Smooth muscle cell (in vitro differentiated cells): Measurements from ENCODE around the gene MORC1. TPM values are rescaled to one million over a fixed set of nuclear protein-coding genes. Genes with fewer than 3 reads are reported as not detected.

Experiments
- DNase-seq: peaks from one replicate; lab custom pipeline; 2025; ENCODE audit not compliant: unreplicated experiment; lab: John Stamatoyannopoulos, UW
- H2AFZ ChIP-seq: fragments of 200-600 bp; sonication (generic); 2 replicates; pipeline ENCODE4 v1.6.0; 2016; ENCODE audit warnings: antibody characterized with exemption, low read depth, mild to moderate bottlenecking
- H3F3A ChIP-seq: fragments of 200-600 bp; sonication (generic); 2 replicates; pipeline ENCODE4 v1.6.0; 2017; ENCODE audit warnings: antibody characterized with exemption, low read depth
- H3K27ac ChIP-seq: fragments of 200-600 bp; sonication (generic); 2 replicates; pipeline ENCODE4 v1.5.1; 2016; ENCODE audit warnings: low read depth, mild to moderate bottlenecking
- H3K27me3 ChIP-seq: fragments of 200-600 bp; sonication (generic); 2 replicates; pipeline ENCODE4 v1.6.1; 2016; ENCODE audit warnings: low read depth, mild to moderate bottlenecking
- H3K36me3 ChIP-seq: fragments of 200-600 bp; sonication (generic); 2 replicates; pipeline ENCODE4 v1.5.1; 2016; ENCODE audit warnings: low read depth
- H3K4me1 ChIP-seq: fragments of 200-600 bp; sonication (generic); 2 replicates; pipeline ENCODE4 v1.5.1; 2016; ENCODE audit warnings: low read depth
- H3K4me2 ChIP-seq: fragments of 200-600 bp; sonication (generic); 2 replicates; pipeline ENCODE4 v1.6.0; 2016; ENCODE audit warnings: mild to moderate bottlenecking
- H3K4me3 ChIP-seq: fragments of 200-600 bp; sonication (generic); 2 replicates; pipeline ENCODE4 v1.5.1; 2016; ENCODE audit warnings: mild to moderate bottlenecking
- H3K79me2 ChIP-seq: fragments of 200-600 bp; sonication (generic); 2 replicates; pipeline ENCODE4 v1.6.0; 2016; ENCODE audit warnings: low read depth, mild to moderate bottlenecking
- H3K9ac ChIP-seq: fragments of 200-600 bp; sonication (generic); 2 replicates; pipeline ENCODE4 v1.6.0; 2016; ENCODE audit warnings: low read depth
- H3K9me3 ChIP-seq: fragments of 200-600 bp; sonication (generic); replicated peaks from 2 replicates; pipeline ENCODE4 v1.5.1; 2016; ENCODE audit warnings: low read depth
- H4K20me1 ChIP-seq: fragments of 200-600 bp; sonication (generic); 2 replicates; pipeline ENCODE4 v1.6.0; 2016; ENCODE audit warnings: low read depth
- CTCF ChIP-seq: fragments of 200-600 bp; sonication (generic); IDR thresholded peaks from 2 replicates; pipeline ENCODE4 v1.5.1; 2017; ENCODE audit warnings: borderline replicate concordance, mild to moderate bottlenecking, antibody characterized with exemption; ENCODE audit not compliant: insufficient read depth, poor library complexity, severe bottlenecking
- WGBS: methylation state at CpG from one replicate; pipeline ENCODE4 v1.1.7; 2016; ENCODE audit warnings: low lambda C conversion rate; 5-methylcytosine and 5-hydroxymethylcytosine counted together
- polyA plus RNA-seq: library from polyadenylated mRNA; unstranded; fragments of >200 nt; fragmentation: Nextera tagmentation; extraction: Ambion mirVana; gene quantifications from 2 replicates; pipeline ENCODE4 v1.2.1, GENCODE V29; 2016
- total RNA-seq: library from RNA; depleted of rRNA; stranded (reverse); fragments of >200 nt; gene quantifications from 2 replicates; pipeline ENCODE4 v1.2.3, GENCODE V29; 2014

The MORC1 gene
- total and polyA plus RNA-seq, 2 experiments from 2014 or later: not detected

DNA sequence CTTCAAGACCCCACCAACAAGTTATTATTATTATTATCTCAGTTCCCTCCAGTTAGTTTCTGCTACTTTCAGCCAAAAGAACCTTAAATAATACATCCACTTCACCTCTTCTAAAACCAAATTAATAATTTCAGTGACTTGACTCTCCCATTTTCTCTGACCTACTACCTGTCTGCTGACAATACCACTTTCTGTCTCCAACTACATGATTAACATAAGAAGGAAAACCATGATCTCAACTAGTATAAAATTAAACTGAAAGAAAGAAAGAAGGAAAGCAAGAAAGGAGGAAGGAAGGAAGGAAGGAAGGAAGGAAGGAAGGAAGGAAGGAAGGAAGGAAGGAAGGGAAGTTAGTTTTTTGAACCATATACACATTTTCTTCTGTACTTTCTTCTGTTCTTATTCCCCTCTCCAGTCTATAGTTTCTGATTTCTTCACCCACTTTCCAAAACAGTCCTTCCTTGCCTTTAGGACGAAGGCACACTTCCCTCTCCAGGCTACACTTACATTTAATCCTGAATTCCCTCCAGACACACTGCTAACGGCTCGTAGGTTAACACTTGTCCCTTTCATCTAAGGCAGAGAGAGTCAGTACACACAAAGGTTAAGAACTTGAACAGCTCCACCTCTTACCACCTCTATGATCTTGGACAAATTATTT, 84.8 kb downstream of the MORC1 start:
- TF ChIP-seq CTCF: no peak
- no peaks in the 10 kb centered on the region for H3K4me1 ChIP-seq
- WGBS: 72% methylated on average over 3 of the region's 3 CpGs
- no peaks in the 10 kb centered on the region for H3K36me3 ChIP-seq
- H3K9ac ChIP-seq: no peak overlapping the region
- no peak overlapping the region for H2AFZ ChIP-seq
- H3K4me2 ChIP-seq: no peak overlapping the region
- H3K4me3 ChIP-seq: no peak overlapping the region
- no peaks in the 10 kb centered on the region for H3K9me3 ChIP-seq
- H4K20me1 ChIP-seq: no peaks in the 10 kb centered on the region
- no peaks in the 10 kb centered on the region for H3K79me2 ChIP-seq
- DNase-seq: no peak
- H3F3A ChIP-seq: no peaks in the 10 kb centered on the region
- peaks cover 29% of the 10 kb centered on the region for H3K27me3 ChIP-seq
- no peak overlapping the region for H3K27ac ChIP-seq

DNA sequence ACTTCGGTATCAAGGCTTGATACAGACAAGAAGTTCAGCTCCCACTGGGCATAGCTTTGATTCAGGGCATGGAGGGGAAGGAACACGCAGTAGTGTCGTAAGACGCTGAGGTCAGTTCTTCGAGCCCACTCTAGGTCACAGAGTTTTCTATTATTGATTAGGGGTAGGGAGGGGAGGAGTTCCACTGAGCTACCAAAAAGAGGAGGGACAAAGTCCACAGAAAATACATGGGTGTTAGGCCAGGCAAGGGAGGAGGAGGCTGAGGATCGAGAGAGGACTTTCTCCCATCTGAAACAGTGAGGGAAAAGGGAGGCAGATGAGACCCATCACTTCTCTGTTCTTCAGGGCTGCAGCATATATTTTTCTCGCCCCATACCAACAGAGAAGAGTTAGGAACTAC, 89.2 kb downstream of the MORC1 start:
- H3K36me3 ChIP-seq: no peaks in the 10 kb centered on the region
- H3K9me3 ChIP-seq: no peaks in the 10 kb centered on the region
- no peak overlapping the region for H3K4me3 ChIP-seq
- no peaks in the 10 kb centered on the region for H4K20me1 ChIP-seq
- H3K4me1 ChIP-seq: no peaks in the 10 kb centered on the region
- H2AFZ ChIP-seq: no peak overlapping the region
- TF ChIP-seq CTCF: no peak
- 63% methylated on average over 7 of the region's 7 CpGs for WGBS
- H3K27ac ChIP-seq: no peak overlapping the region
- H3K4me2 ChIP-seq: no peak overlapping the region
- DNase-seq: no peak
- H3F3A ChIP-seq: no peaks in the 10 kb centered on the region
- H3K9ac ChIP-seq: no peak overlapping the region
- peaks cover 21% of the 10 kb centered on the region for H3K27me3 ChIP-seq
- no peaks in the 10 kb centered on the region for H3K79me2 ChIP-seq

DNA sequence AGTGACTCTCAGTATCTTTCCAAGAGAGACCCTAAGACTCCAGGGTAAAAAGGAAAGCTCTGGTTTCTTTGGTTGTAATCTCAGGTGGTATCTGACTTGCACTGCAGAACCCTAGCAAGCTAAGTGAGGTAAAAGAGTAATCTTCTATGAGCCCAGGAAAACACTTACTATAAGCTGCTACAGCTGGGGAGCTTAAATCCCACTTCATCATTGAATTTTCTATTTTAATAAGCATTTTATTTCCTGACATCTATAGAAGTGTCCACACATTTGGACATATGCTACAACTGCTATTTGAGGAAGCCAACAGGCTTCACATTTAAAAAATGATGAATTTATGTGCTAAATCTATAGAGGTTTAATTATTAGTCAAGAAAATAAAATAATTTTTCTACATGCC, 91.1 kb downstream of the MORC1 start:
- Histone ChIP-seq H3K9me3 (no peaks in the 10 kb centered on the region), H2AFZ (no peak overlapping the region), H4K20me1 (no peaks in the 10 kb centered on the region), H3K27ac (no peak overlapping the region), H3K79me2 (no peaks in the 10 kb centered on the region), H3K9ac (no peak overlapping the region), H3K27me3 (peaks cover 5% of the 10 kb centered on the region), H3K4me1 (no peaks in the 10 kb centered on the region), H3F3A (no peaks in the 10 kb centered on the region), H3K36me3 (no peaks in the 10 kb centered on the region), H3K4me3 (no peak overlapping the region), H3K4me2 (no peak overlapping the region)
- no peak for TF ChIP-seq CTCF
- no peak for DNase-seq

- Histone ChIP-seq H3K79me2 (no peaks in the 10 kb centered on the region), H3K9ac (no peak overlapping the region), H3F3A (no peaks in the 10 kb centered on the region), H3K4me1 (no peaks in the 10 kb centered on the region), H3K27ac (no peak overlapping the region), H2AFZ (no peak overlapping the region), H4K20me1 (no peaks in the 10 kb centered on the region), H3K4me2 (no peak overlapping the region), H3K27me3 (peaks cover 3% of the 10 kb centered on the region), H3K9me3 (no peaks in the 10 kb centered on the region), H3K36me3 (no peaks in the 10 kb centered on the region), H3K4me3 (no peak overlapping the region)
- DNase-seq: no peak
- TF ChIP-seq CTCF: no peak
Observed at GRCh38 chr3:109025896-109026295, 92.0 kb downstream of the MORC1 start.
